IMR-90 (cell line): Measurements from ENCODE around the gene TBC1D22A.

Experiments
- BHLHE40 ChIP-seq: fragments of 150-350 bp; IDR thresholded peaks from 2 replicates; pipeline ENCODE4 v1.6.1; 2016; ENCODE audit warnings: mild to moderate bottlenecking, low read depth, low read length
- CEBPB ChIP-seq: IDR thresholded peaks from 2 replicates; pipeline ENCODE4 v1.6.1; 2012; ENCODE audit warnings: low read depth, low read length, improper control_type of control experiment
- CHD1 ChIP-seq: IDR thresholded peaks from 2 replicates; pipeline ENCODE4 v1.6.1; 2012; ENCODE audit warnings: low read depth, low read length, improper control_type of control experiment
- CTCF ChIP-seq: conservative IDR thresholded peaks from 2 replicates; pipeline ENCODE4 v1.5.1; 2012; ENCODE audit warnings: mild to moderate bottlenecking, low read depth, low read length, improper control_type of control experiment
- FOS ChIP-seq: fragments of 150-350 bp; IDR thresholded peaks from 2 replicates; pipeline ENCODE4 v1.6.1; 2016; ENCODE audit warnings: low read depth, low read length
- MAFK ChIP-seq: IDR thresholded peaks from 2 replicates; pipeline ENCODE4 v1.6.1; 2012; ENCODE audit warnings: low read depth, low read length, improper control_type of control experiment
- MAZ ChIP-seq: IDR thresholded peaks from 2 replicates; pipeline ENCODE4 v1.6.1; 2012; ENCODE audit warnings: low read depth, mild to moderate bottlenecking, low read length, improper control_type of control experiment, moderate library complexity, borderline replicate concordance
- MXI1 ChIP-seq: IDR thresholded peaks from 2 replicates; pipeline ENCODE4 v1.6.1; 2012; ENCODE audit warnings: low read depth, mild to moderate bottlenecking, low read length, moderate library complexity, borderline replicate concordance
- NFE2L2 ChIP-seq: fragments of 150-350 bp; IDR thresholded peaks from 2 replicates; pipeline ENCODE4 v1.6.1; 2016; ENCODE audit warnings: low read depth, mild to moderate bottlenecking, low read length
- POLR2A ChIP-seq: IDR thresholded peaks from 2 replicates; pipeline ENCODE4 v1.6.1; 2012; ENCODE audit warnings: mild to moderate bottlenecking, low read depth, low read length
- RAD21 ChIP-seq: IDR thresholded peaks from 2 replicates; pipeline ENCODE4 v1.6.1; 2012; ENCODE audit warnings: low read length, improper control_type of control experiment
- RCOR1 ChIP-seq: IDR thresholded peaks from 2 replicates; pipeline ENCODE4 v1.6.1; 2012; ENCODE audit warnings: mild to moderate bottlenecking, low read length, improper control_type of control experiment; ENCODE audit not compliant: insufficient replicate concordance
- RFX5 ChIP-seq: IDR thresholded peaks from 2 replicates; pipeline ENCODE4 v1.8.0; 2012; ENCODE audit warnings: low read depth, mild to moderate bottlenecking, low read length, moderate library complexity
- TF ChIP-seq, protein P1 (sequence below): fragments of 150-350 bp; IDR thresholded peaks from 2 replicates; pipeline ENCODE4 v1.6.1; 2017; ENCODE audit warnings: mild to moderate bottlenecking, antibody characterized with exemption, low read length, low read depth

GRCh38 chr22:46750530-46750800 is 12.0 kb upstream of the TBC1D22A start:
- TF ChIP-seq CTCF (no peak), POLR2A (no peak), BHLHE40 (no peak), CEBPB (no peak), MXI1 (no peak), MAFK (no peak), NFE2L2 (no peak), RAD21 (no peak), FOS (no peak), CHD1 (no peak), RFX5 (no peak), MAZ (no peak), RCOR1 (no peak)
- TF ChIP-seq, protein P1, sequence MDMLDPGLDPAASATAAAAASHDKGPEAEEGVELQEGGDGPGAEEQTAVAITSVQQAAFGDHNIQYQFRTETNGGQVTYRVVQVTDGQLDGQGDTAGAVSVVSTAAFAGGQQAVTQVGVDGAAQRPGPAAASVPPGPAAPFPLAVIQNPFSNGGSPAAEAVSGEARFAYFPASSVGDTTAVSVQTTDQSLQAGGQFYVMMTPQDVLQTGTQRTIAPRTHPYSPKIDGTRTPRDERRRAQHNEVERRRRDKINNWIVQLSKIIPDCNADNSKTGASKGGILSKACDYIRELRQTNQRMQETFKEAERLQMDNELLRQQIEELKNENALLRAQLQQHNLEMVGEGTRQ: no peak
